HG02798 (cell line): ENCODE measurements around the gene PTTG2.

Experiments used
- ATAC-seq: cut with Tn5 transposase; IDR thresholded peaks from one replicate; pipeline ENCODE4 v1.9.1; 2021; ENCODE audit warnings: mild to moderate bottlenecking; ENCODE audit not compliant: unreplicated experiment, poor library complexity

PTTG2 gene

DNA sequence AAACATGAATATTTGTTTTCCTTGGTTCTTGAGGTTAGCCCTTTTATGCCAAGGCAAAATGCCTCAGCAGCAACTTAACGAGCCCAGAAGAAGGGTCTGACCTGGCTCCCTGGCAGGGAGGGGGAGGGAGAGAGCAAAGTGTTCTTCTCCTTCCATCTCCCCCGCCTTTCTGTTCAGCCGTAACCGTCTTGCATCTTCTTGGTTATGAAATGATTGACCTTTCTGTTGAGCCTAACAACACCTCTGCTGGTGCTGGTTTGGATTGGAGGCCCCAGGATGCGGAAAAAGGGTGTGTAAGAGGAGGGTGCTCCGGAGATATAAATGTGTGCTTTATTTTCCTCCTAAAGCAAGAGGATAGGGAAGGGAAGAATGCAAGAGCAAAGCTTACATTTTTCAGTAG is 44.7 kb downstream of the PTTG2 start:
- ATAC-seq, result no peak

DNA sequence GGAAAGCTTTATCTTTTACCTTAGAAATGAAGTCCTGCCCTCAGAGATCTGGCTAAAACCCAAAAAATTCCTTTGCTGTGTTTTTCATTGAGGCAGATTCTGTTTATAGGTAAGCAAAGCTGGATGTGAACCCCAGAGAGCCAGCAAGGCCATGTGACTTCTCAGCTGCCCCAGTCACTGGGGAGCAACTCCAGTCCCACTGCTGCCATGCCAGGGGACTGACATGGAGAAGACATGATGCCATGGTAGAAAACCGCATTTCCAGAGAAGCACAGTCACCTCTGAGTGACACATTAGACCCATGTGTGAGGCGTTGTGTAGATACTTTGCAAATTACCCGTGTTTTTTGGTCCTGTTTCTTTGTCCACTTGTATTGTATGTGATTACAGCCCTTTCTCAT is 45.4 kb downstream of the PTTG2 start:
- ATAC-seq, result no peak

DNA sequence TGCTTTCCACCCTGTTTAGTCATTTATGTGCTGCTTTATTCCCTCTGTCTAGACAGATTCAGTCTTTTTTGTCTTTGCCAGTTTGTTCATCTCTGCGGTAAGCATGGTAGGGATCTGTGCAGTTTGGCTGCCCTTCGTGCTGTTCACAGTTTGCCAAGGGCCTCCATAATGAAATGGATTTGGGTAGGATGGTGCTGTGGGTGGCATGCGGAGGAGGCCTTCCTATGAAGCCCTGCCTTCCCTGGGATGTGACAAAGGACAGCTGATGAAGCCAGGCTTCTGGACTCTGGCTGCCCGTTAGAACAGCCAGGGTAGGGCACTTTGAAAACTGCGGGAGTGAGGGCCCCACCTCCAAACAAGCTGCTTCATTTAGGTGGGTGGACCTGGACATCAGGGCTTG is 47.4 kb downstream of the PTTG2 start:
- no peak for ATAC-seq

DNA sequence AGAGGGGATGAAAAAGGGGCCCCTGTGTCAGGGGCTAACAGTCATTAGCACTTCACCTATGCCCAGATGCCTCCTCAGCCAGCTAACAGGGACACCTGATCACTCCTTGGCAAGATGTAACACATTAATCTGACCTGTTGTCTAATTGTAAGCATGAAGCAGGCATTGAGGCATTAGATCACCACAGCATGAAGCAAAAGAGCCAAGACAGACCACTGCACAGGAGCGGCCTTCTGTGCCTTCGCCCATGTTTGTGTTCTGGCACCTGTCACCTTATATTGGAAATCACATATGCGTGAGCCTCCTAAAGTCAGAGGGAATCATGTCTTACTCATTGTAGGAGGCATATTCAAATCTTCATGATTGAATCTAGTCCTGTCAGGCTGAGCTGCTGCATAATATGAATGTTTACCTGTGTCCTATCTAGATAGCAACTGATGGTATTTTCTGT is 48.4 kb downstream of the PTTG2 start:
- ATAC-seq, result no peak

DNA sequence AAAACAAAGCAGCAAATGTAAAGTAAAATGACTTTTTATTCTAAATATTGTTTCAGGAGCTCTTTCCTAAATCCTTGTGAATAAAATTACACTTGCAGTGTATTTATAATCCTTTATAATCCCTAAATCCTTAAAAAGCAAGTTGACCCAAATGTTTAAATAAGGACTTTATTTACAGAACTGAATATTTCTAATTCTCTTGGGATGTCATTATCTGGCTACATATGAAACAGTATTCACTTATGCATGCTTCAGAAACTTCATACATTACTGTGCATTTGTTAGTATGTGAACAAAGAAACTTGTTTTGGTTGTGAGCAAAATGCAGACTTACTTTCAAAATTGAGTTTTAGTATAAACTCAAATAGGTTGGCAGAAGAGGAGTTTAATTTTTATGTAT is 49.2 kb downstream of the PTTG2 start:
- ATAC-seq, result no peak

DNA sequence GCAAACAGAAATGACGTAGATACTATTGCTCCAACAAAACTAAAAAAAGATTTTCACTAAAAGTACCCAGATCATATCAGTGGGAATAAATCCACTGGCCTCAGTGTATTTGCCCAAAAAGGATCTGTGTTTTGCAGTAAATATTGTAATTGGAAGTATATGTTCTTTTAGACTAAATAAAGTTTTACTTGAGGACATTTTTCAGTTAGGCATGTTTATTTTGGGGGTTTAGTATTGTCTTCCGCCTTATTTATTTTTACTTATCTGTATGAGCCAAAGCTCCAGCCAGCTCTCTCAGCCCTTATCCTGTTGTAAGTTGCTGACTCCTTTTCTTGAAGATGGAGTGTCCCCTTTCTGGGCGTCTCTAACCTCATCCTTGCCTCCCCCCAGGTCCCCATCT is 49.8 kb downstream of the PTTG2 start:
- no peak for ATAC-seq
